ENCODE measurements around the gene SLC23A2.

- TF ChIP-seq POLR2AphosphoS5 (IDR thresholded peaks at IDR 0.05; ENCODE audit: low read depth, low read length) (no peak), TAF1 (IDR thresholded peaks at IDR 0.05; ENCODE audit: low read depth, low read length) (peak; percentile 62; the same call in 1 of the 2 replicates), POLR2A (IDR thresholded peaks at IDR 0.05; ENCODE audit: low read depth, low read length) (no peak)
These were observed at the start of gene SLC23A2 for GRCh38 chr20:5001174-5002076.
